Activated T-helper 1 cell treated with Interleukin-2 at 50 U/mL for 16 hours (primary cell): Measurements from ENCODE around the gene PPM1E.
A peak's percentile ranks its signal among the peaks of the same experiment; 100 is the strongest.

Source experiments
- DNase-seq: peaks from one replicate; pipeline ENCODE4 v3.0.0-alpha.2; 2020; ENCODE audit warnings: low read depth

PPM1E gene

DNA sequence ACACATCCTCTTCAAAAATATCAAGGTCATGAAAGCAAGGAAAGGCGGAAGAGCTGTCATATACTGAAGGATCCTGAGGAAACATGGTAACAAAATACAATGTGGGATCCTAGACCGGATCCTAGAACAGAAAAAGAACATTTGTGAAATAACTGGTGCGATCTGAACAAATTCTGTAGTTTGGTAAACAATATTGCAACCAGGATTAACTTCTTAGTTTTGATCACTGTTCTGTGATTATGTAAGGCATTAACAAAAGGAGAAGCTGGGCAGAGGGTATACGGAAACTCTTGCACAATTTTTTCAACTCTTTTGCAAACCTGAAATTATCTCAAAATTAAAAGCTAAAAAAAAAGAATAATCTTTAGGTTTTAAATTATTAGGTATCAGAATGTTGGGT is 241.3 kb downstream of the PPM1E start:
- no peak for DNase-seq

DNA sequence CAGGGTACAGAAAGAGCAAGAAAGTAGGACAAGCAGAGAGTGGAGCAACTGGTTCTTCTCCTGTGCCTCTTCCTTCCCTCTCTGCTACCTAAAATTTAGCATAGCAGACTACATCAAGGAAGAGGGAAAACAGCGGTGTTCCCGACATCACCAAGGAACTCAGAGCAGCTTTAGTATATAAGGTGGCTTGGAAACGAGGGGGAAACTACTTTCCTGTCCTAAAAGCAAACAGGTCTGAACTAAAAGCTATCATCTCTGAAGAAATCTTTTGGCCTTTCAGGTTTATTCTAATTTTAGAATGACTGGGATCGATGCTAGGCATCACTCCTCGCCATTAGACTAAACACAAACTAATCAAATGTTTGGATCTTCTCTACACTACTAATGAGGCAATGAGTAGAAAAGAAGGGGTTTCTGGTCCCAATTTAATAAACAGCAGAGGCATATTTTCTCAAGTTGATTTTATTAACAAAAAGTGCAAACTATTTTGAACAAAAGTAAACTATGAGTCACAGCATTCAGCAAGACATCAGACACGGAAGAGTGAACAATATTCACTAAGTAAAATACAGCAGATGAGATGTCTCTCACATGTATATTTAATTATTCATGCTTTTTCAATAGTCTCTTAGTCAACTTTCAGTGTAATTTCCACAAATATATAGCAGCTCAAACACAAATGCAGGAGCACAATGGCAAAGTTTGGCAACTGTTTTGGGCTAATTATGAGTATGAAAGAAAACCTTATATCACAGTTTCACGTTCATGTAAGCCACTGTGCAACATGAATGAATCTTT is 242.3 kb downstream of the PPM1E start:
- DNase-seq, result no peak

DNA sequence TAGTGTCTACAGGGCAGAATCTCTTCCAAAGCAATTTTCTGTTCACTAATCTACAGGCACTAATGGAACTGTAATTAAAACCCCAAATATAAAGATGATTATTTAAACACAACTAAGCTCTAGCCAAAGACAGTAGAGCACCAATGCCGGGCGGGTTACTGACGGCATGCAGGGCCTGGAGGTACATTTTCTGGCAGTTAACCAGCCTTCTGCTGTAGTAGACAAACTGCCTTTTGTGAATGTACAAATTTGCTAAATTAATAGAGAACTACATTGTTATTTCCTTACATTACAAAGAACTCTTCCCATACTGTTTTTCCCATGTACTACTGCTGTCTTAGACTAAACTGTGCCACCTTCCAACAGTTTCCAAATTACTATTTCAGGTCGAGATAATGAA is 243.2 kb downstream of the PPM1E start:
- no peak for DNase-seq

DNA sequence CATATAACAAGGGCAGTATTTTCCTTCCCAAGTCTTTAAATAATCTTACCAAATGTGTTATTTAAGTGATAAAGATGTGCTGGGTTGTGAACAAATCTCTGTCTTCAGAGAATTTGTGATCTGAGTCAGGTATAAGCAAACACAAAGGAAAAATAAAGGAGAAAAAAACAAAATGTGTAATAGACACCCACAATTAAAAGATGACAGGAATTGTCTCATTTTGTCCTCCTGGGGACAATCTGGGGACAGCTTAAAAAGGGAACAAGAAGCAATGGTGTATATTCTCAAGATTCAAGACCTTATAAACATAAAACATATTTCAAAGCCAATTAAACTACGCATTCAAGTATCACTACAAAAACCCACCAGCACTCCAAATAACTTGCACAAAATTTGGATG is 243.8 kb downstream of the PPM1E start:
- no peak for DNase-seq

DNA sequence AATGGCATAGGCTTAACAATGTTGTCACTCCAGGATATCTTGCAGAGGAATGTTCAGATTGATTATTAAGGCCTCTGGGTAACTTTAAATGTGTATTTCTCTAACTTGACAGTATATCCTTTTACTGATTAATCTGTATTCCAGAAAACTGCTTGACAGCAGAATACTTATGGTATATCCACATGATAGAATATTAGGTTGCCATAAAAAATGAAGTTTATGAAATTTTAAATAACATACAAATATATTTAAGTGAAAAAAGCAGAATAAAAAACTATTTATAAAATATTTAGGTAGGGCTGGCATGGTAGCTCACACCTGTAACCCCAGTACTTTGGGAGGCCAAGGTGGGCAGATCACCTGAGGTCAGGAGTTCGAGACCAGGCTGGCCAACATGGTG is 244.4 kb downstream of the PPM1E start:
- no peak for DNase-seq

DNA sequence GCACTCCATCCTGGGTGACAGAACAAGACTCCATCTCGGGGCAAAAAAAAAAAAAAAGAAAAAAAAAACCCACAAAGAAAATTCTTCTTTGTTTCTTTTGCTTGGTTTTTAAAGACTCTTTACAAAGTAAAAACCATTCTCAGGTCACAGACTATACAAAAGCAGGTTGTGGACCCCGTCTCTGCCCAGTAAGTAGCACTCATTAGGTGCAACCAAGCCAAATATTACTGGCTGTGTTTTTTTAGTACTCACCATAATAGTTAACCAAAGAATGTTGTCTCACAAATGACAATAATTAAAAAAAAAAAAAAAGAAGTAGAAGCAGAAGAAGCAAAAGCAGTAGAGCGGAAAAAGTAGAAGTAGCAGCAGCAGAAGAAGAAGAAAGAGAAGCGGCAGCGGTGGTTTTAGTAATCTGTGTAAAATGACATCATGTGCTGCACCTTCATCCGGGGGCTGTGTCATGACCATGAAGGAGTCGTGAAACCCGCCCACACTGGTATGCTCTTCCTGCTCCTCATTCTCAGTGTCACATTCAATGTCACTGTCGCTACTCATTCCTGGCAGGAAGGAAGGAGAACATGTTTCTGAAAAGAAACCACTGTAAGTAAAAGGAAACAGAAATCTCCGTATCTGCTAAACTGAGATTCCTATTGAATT is 245.6 kb downstream of the PPM1E start:
- peak; percentile 41 for DNase-seq

DNA sequence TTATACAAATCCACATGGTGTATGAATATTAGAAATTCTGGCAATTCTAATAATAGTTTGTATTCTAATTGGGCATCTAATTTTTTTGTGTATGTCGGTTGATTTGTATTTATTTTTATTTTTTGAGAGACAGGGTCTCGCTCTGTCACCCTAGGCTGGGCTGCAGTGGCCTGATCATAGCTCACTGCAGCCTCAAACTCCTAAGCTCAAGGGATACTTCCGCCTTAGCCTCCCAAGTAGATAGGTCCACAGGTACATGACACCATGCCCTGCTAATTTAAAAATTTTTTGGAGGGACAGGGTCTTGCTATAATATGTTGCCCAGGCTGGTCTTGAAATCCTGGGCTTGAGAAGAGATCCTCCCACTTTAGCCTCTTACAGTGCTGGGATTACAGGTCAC is 246.5 kb downstream of the PPM1E start:
- DNase-seq, result no peak

DNA sequence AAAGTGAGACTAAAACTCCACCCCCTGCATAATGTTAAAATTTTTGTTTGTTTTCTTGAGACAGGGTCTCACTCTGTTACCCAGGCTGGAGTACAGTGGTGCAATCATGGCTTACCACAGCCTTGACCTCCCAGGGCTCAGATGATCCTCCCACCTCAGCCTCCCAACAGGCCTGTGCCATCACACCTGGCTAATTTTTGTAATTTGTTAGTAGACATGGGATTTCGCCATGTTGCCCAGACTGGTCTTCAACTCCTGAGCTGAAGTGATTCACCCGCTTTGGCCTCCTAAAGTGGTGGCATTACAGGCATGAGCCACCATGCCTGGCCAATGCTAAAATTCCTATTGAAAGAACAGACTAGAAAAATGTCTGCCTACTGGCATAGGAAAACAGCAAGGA is 247.2 kb downstream of the PPM1E start:
- no peak for DNase-seq

DNA sequence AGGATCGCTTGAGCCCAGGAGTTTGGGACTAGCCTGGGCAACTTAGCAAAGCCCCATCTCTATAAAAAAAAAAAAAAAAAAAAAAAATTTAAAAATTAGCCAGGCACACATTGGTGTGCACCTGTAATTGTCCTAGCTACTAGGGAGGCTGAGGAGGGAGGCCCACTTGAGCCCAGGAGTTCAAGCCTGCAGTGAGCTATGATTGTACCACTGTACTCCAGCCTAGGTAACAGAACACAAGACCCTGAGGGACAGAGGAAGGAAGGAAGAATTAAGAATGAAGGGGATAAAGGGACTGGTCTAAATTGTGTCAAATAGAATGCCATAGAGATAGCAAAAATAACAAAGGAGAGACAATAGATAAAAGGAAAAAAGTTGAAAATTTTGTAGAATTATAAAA is 248.2 kb downstream of the PPM1E start:
- no peak for DNase-seq

DNA sequence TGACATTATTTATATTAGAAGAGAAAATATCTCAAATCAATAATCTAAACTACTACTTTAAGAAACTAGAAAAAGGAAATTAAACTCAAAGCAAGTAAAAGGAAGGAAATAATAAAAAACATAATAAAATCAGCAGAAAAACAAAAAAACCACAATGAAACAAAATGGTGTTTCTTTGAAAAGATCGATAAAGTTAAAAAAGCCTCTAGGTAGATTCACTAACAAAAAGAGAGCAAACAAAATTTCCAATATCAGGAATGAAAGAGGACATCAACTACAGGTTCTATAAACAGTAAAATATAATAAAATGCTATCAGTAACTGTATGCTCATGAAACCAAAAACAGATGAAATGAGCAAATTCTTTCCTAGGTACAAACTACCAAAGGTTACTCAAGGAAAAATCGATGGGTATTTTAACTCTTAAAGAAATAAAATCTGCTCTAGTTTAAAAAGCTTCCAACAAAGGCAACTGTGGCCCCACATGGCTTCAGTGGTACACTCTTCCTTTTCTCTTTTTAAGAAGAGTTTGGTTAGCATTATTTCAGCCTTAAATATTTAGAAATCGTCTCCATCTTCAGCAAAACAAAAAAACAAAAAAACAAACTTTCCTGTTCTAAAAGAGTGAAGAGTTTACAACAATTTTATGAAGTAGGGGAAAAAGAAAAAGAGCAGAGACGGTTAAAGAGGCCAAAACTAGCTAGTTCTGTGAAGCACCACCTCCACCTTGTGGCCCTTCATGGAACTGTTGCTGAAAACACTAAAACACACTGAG is 248.9 kb downstream of the PPM1E start:
- peak; percentile 34 for DNase-seq

DNA sequence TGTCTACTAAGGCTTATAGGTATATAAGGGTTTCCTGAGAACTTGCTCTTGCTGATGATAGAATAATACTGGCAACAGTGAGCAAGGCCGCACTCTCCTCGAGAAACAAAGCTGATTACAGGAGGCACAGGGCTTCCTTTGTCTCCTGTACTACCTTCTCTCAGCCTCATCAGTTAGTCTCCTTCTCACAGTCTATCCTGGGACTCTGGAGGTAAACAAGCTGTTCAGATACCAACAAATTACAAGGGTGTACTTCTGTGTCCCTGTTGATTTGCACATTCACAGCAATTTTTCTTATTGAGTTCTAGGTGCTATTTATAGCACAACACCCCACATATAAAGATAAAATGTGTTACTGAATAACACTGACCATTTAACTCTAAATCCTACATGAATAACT is 252.3 kb downstream of the PPM1E start:
- DNase-seq, result no peak

DNA sequence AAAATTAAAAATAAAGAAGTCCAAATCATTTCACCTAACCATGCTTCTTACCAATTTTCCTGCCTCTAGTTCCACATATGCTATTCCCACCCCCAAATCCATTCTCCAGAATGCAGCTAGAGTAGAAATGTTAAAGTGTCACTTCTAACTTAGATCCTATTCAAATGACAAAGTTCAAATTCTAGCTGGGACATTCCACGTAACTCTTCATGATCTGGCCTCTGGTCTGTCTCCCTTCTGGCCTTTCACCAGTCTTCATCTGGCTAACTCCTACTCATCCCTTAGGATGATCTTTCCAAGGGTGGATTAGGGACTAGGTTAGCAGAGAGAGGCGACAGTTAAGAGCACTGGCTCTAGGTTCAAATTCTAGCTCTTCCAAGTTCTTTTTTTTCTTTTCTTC is 253.1 kb downstream of the PPM1E start:
- DNase-seq, result no peak

DNA sequence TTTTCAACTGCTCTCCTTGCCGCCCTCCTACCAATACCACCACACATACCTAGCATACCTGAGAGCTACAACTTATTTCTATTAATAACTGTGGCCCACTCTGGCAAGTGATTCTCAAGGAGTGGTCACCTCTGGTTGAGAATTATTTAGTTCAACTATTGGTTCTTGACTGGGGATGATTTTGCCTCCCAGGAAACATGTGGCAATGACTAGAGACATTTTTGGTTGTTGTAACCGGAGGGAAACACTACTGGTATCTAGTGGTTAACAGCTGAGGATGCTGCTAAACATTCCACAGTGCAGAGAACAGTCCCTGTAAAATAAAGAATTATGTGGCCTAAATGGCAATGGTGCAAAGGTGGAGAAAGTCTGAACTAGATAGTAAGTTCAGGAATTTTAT is 254.4 kb downstream of the PPM1E start:
- DNase-seq, result no peak

DNA sequence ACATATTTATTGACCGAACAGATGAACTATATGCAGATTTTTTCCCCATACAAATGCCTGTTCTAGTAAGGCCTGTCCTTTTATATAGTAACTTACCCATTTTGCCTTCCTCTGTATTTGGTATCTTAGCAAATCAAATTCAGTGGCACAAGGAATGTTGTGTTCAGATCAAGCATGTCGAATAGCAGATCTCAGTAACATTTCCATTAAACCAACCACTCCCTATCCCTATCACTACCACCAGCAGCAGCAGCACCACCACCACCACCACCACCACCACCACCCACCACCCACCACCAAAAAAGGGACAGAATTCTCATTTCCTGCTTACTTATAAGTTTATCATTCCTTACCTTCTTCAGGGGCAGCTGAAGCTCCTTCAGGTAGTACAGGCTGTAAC is 256.3 kb downstream of the PPM1E start:
- no peak for DNase-seq

DNA sequence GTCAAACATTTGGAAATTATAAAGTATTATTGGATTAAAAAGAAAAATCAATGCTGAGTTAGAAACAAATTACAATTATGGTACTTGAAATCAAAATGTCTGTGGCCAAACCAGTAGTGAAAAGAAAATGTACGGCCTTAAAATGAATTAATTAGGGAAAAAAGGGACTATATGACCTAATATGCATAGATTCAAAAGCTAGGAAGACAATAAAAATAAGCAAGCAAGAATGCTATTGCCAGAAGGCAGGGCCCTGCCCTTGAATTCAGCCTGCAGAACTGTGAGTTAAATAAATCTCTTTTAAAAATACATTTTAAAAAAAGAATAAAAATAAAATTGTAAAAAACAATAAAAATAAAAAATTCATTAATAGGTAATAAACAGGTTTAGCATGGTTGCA is 262.4 kb downstream of the PPM1E start:
- no peak for DNase-seq

DNA sequence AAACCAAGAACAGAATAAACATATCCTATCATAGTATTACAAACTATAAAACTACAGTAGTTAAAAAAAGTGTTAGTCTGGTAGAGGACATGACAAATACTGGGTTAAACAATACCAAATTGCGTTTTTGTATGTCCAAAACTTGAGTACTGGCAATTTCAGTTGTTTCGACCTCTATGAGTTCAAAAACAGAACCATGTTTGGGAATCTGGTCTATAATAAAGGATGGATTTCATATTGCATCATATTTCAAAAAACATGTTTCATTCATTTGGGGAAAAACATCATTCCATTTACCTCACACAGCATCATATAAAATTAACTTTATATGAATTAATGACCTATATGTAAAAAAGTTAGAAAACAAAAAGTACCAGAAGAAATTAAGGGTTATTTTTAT is 269.3 kb downstream of the PPM1E start:
- DNase-seq, result no peak

DNA sequence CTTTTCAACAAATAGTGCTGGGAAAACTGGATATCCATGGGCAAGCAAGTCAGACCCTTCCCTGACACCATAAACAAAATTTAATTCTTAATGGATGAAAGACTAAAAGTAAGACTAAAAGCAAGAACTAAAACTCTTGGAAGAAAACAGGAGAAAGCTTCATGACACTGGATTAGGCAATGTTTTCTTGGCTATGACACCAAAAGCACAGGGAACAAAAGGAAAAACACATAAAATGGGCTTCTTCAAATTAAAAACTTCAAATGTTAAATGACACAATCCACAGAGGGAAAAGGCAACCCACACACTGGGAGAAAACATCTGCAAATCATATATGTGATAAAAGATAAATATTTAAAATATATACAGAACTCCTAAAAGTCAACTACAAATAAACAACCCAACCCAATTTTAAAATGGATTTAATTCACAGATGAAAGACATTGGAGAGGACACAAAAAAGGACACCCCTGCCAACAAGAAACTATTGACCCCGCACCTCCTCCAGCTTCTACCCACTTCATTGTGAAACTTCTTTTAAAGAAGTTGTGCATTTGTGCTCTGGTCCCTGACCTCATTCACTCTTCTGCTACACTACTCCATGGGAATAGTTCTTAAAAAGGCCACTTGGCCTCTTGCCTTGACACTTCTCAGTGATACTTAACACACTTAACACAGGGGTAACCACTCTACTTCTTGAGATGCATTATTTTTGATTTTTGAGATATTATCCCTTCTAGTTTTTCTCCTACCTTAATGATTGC is 270.7 kb downstream of the PPM1E start:
- DNase-seq, result no peak

DNA sequence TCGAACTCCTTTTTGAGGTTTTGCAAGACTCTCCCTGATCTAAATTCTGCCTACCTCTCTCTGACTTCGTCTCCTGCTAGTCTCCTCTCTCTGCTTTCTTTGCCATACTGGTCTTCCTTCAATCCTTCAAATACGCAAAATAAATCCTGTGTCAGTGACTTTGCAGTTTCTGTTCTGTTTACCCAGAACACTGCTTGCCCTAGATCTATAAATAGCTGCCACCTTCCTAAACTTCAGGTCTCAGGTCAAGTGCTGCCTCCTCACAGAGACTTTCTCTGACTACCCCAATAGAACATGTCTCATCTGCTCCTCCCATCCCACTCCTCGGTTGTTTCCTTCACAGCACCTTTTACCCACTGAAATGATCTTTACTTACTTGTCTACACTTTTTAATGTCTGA is 272.1 kb downstream of the PPM1E start:
- DNase-seq, result no peak

DNA sequence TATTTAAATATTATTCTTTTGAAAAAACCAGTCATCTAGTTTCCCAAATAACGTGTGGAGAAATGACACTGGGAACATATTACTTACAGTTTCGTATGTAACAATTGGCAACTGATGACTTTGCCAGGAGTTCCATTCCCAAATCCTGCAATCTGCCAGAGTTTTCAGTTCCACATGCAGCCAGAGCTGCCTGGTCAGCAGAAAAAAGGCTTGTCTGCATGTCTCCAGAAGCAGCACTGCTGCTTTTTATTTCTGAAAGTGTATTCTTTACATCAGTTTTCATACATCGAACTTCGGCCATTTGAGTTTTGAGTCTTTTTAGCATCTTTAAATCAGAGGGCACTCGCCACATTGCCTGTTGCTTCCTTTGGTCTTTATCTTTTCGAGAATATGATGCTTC is 272.7 kb downstream of the PPM1E start:
- no peak for DNase-seq

DNA sequence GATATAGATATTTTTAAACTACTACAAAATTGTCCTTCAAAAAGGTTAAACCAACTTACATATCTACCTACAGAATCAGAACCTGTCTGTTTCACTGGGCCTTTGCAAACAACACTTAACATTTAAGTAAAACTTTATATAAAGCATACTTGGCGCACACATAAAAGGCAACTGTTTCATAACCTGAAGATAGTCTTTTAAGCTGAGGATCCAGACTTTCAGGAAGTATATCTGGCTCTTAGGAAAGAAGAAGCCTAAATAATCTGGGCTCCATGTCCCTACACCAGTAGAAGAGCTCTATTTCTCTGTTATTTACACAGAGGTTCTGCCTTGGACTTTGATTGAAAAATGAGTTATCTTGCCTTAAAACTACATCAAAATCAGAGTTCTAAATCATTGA is 275.2 kb downstream of the PPM1E start:
- DNase-seq, result no peak
